GM18858 (cell line): ENCODE data around the gene KCTD6.

Experiments
- ATAC-seq: cut with Tn5 transposase; IDR thresholded peaks from one replicate; pipeline ENCODE4 v1.9.1; 2021; ENCODE audit not compliant: unreplicated experiment

KCTD6 gene

DNA sequence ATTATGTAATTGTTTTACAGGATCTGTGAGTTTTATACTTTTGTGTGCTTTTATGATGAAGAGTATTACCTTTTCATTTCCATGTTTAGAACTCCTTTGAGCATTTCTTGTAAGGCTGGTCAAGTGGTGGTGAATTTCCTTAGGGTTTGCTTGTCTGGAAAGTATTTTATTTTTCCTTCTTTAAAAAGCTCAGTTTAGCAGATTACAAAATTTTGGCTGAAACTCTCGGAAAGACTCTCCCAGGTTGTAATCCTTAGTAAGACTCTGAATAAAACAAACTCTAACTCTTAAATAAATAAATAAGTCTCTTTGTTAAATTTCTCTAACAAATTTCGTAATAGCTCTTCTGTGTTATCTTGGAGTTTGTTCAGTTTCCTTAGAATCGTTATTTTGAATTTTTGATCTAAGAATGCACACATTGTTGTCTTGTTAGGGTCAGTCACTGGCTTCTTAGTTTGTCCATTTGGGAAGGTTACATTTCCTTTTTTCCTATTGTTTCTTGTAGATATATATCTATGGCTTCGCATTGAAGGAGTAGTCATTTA lies 59.8 kb downstream of the KCTD6 start:
- no peak for ATAC-seq
